SU-DHL-6 (cell line): ENCODE data around the gene SLC35A2.

ENCODE experiments used
- EZH2phosphoT487 ChIP-seq: fragments of 200-600 bp; sonication (generic), shearing (Covaris generic); conservative IDR thresholded peaks from 2 replicates; pipeline ENCODE4 v1.6.1; 2018; ENCODE audit warnings: mild to moderate bottlenecking, antibody characterized with exemption, low read length, moderate library complexity, mixed read lengths
- TF ChIP-seq, protein P1 (sequence below): fragments of 200-600 bp; sonication (generic); IDR thresholded peaks from one replicate; pipeline ENCODE4 v1.5.1; 2017; ENCODE audit warnings: antibody characterized with exemption, mild to moderate bottlenecking, low read length, moderate library complexity; ENCODE audit not compliant: insufficient read depth, poor library complexity, severe bottlenecking

DNA sequence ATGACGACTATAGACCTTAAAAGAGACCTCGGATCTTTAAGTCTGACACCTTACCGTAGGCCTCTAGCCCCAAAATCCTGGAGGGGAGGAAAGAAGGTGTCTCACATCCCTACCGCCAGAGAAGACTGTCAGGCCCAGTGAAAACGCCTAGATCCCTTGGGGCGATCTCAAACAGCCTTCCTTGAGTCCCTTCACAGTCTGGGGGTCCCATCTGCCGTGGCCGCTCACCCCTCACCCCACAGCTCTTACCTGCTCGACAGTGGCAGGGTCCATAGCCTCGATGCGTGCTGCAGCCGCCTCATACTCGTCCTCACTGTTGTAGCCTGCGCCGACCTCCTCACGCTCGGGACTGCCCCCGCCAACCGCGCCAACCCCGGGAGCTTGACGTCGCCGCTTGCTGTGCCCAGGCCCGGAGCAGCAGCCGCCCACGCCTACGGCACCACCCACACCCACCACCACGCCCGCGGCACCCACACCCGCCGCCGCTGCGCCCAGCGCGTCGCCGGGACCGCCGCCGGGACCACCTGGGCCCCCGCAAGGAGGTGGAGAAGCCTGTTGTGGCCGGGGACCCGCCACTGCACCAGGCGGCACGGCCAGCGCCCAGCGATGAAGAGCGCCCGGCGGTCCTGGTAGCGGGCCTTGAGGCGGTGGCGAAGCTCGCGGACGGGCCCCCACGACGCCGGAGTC is 45.4 kb upstream of the SLC35A2 start:
- TF ChIP-seq, protein P1, sequence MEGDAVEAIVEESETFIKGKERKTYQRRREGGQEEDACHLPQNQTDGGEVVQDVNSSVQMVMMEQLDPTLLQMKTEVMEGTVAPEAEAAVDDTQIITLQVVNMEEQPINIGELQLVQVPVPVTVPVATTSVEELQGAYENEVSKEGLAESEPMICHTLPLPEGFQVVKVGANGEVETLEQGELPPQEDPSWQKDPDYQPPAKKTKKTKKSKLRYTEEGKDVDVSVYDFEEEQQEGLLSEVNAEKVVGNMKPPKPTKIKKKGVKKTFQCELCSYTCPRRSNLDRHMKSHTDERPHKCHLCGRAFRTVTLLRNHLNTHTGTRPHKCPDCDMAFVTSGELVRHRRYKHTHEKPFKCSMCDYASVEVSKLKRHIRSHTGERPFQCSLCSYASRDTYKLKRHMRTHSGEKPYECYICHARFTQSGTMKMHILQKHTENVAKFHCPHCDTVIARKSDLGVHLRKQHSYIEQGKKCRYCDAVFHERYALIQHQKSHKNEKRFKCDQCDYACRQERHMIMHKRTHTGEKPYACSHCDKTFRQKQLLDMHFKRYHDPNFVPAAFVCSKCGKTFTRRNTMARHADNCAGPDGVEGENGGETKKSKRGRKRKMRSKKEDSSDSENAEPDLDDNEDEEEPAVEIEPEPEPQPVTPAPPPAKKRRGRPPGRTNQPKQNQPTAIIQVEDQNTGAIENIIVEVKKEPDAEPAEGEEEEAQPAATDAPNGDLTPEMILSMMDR, result no peak
- TF ChIP-seq EZH2phosphoT487, result no peak
